K562 (cell line): Measurements from ENCODE around the gene ZNF169. TPM values are rescaled to one million over a fixed set of nuclear protein-coding genes. Genes with fewer than 3 reads are reported as not detected.
"Not testable (repeated sequence)": the region's sequence is repeated elsewhere in the genome, so short reads cannot be mapped to it uniquely, and the experiment has no call there.

Experiments used
- ATAC-seq: fragments of 200-7000 bp; cut with Tn5 transposase; 3 replicates; pipeline ENCODE4 v1.9.1; 2020; ENCODE audit warnings: moderate library complexity
- BruUV-seq: library from RNA; stranded (reverse); fragments of 400-500 nt; replicated peaks from 2 replicates; lab custom pipeline; 2021; lab: Mats Ljungman, UMichigan
- CTCF ChIA-PET: fragments of 300-600 bp; formaldehyde crosslinking; extraction: SDS; loops from one replicate; lab custom pipeline; 2021; ENCODE audit warnings: low intra/inter-chr PET ratio; lab: Yijun Ruan, JAX
- POLR2A ChIA-PET: fragments of 300-600, 350-650 bp; sonication (Branson Sonifier 250); formaldehyde crosslinking; extraction: SDS; loops from one replicate; lab custom pipeline; 2021; ENCODE audit warnings: antibody characterized with exemption, inconsistent platforms; lab: Yijun Ruan, JAX
- DNase-seq, 4 experiments: peaks; one replicate each; pipeline versions ENCODE4 v3.0.0 to v3.0.0-alpha.2; 2011 to 2018; ENCODE audit warnings: low spot score in 3 of 4, mixed read lengths in 3 of 4; ENCODE audit errors: extremely low read depth in 1 of 4
- FAIRE-seq: peaks from 2 replicates; lab custom pipeline; 2011; peaks lifted over from hg19 to GRCh38; lab: Jason Lieb, UNC
- H2AFZ ChIP-seq: 2 replicates; pipeline ENCODE4 v1.6.0; 2011; ENCODE audit warnings: low read depth, low read length, control low read depth, inconsistent platforms
- H3K27ac ChIP-seq: fragments of 200-600 bp; 3 replicates; pipeline ENCODE4 v1.8.0; 2011; ENCODE audit warnings: low read depth, mild to moderate bottlenecking, control low read depth, inconsistent platforms, low read length, moderate library complexity, mixed read lengths; ENCODE audit errors: extremely low read depth
- H3K27me3 ChIP-seq, 2 experiments: fragments of 300-600 bp in 1 of 2; 2 replicates in 1 of 2; 3 replicates in 1 of 2; pipeline versions ENCODE4 v1.6.0 to v1.8.0; 2011; ENCODE audit warnings: inconsistent platforms in 2 of 2, low read length in 2 of 2, mild to moderate bottlenecking in 1 of 2, mixed read lengths in 1 of 2, moderate library complexity in 1 of 2; ENCODE audit not compliant: control insufficient read depth in 2 of 2, insufficient read depth in 2 of 2
- H3K36me3 ChIP-seq: fragments of 300-600 bp; 3 replicates; pipeline ENCODE4 v1.8.0; 2011; ENCODE audit warnings: mild to moderate bottlenecking, low read length, inconsistent platforms; ENCODE audit not compliant: control insufficient read depth, insufficient read depth
- H3K4me1 ChIP-seq, 2 experiments: fragments of 200-600 bp in 1 of 2; replicated peaks in 1 of 2; 2 replicates in 1 of 2; 3 replicates in 1 of 2; pipeline versions ENCODE4 v1.5.1 to v1.8.0; 2011; ENCODE audit warnings: inconsistent platforms in 2 of 2, low read length in 2 of 2, mild to moderate bottlenecking in 1 of 2, mixed read lengths in 1 of 2, moderate library complexity in 1 of 2; ENCODE audit not compliant: control insufficient read depth in 2 of 2, insufficient read depth in 2 of 2
- H3K4me2 ChIP-seq: 2 replicates; pipeline ENCODE4 v1.6.1; 2011; ENCODE audit warnings: low read length, control low read depth, inconsistent platforms, mixed read lengths; ENCODE audit not compliant: insufficient read depth
- H3K4me3 ChIP-seq: fragments of 200-600 bp; sonication (generic), shearing (Covaris generic); 2 replicates; pipeline ENCODE4 v1.5.1; 2016; ENCODE audit warnings: control low read depth, inconsistent platforms
- H3K79me2 ChIP-seq: fragments of 200-600 bp; 3 replicates; pipeline ENCODE4 v1.8.0; 2011; ENCODE audit warnings: low read length, inconsistent platforms; ENCODE audit not compliant: control insufficient read depth, insufficient read depth
- H3K9ac ChIP-seq, 2 experiments: 2 replicates each; pipeline versions ENCODE4 v1.6.0 to v1.6.1; 2011; ENCODE audit warnings: low read depth in 2 of 2, low read length in 2 of 2, control low read depth in 1 of 2, inconsistent platforms in 1 of 2, mild to moderate bottlenecking in 1 of 2, mixed read lengths in 1 of 2; ENCODE audit not compliant: insufficient read depth in 1 of 2
- H3K9me1 ChIP-seq: one replicate; pipeline ENCODE4 v1.6.0; 2011; ENCODE audit warnings: inconsistent platforms, mild to moderate bottlenecking, low read length, moderate library complexity; ENCODE audit not compliant: control insufficient read depth, insufficient read depth
- H3K9me3 ChIP-seq: replicated peaks from 2 replicates; pipeline ENCODE4 v1.5.1; 2011; ENCODE audit warnings: low read depth, low read length, inconsistent platforms; ENCODE audit not compliant: control insufficient read depth, insufficient read depth
- H4K20me1 ChIP-seq: replicated peaks from 2 replicates; pipeline ENCODE4 v1.6.1; 2011; ENCODE audit warnings: low read length, inconsistent platforms, mixed read lengths; ENCODE audit not compliant: control insufficient read depth, insufficient read depth
- L3MBTL2 ChIP-seq: fragments of 450-650 bp; IDR thresholded peaks from 2 replicates; pipeline ENCODE4 v1.6.1; 2016; ENCODE audit warnings: mild to moderate bottlenecking, moderate library complexity
- WGBS: fragments of 100-300 bp; shearing (Covaris generic); methylation state at CpG from one replicate; pipeline ENCODE4 v1.1.6; 2016; ENCODE audit warnings: low coverage, mixed read lengths; ENCODE audit not compliant: insufficient coverage; ENCODE audit errors: missing lambda C conversion rate; 5-methylcytosine and 5-hydroxymethylcytosine counted together
- in situ Hi-C: fragments of 300-500 bp; cut with MboI; formaldehyde crosslinking; loops from 4 replicates; pipeline ENCODE4 v1.15.0; 2018; ENCODE audit warnings: inconsistent platforms, mixed read lengths
- intact Hi-C: fragments of 100-400 bp; cut with micrococcal nuclease; formaldehyde crosslinking; loops from 2 replicates; pipeline ENCODE4 v1.14.2; 2022
- polyA plus RNA-seq, 8 experiments: library from polyadenylated mRNA; depleted of rRNA in 4 of 8; stranded (reverse) in 5 of 8; unstranded in 3 of 8; fragments of >200 nt; fragmentation: Nextera tagmentation in 2 of 8; fragmentation: Illumina TruSeq in 1 of 8; extraction: Ambion mirVana in 2 of 8; extraction: Trizol in 1 of 8; gene quantifications; 2 replicates each; pipeline versions ENCODE4 v1.2.1 to v1.2.3, GENCODE V29; 2011 to 2014; ENCODE audit warnings: inconsistent platforms in 1 of 8, missing spikeins in 1 of 8
- total RNA-seq, 7 experiments: library from RNA; depleted of rRNA in 6 of 7; stranded (reverse); fragments of >200 nt in 6 of 7; fragmentation: Illumina TruSeq in 2 of 7; extraction: Trizol in 2 of 7; gene quantifications; 2 replicates each; pipeline versions ENCODE4 v1.2.1 to v1.2.3, GENCODE V29; 2011 to 2021; ENCODE audit warnings: low replicate concordance in 1 of 7
- TF ChIP-seq, protein P1 (sequence below): fragments of 450-650 bp; IDR thresholded peaks from 2 replicates; pipeline ENCODE4 v1.6.1; 2016

Gene ZNF169
- total and polyA plus RNA-seq, 9 of the 15 experiments (the other 6 are each of a cell fraction or from before 2014, with no cell fraction given) = 2.0 to 16.2 (median 5.6) TPM

DNA sequence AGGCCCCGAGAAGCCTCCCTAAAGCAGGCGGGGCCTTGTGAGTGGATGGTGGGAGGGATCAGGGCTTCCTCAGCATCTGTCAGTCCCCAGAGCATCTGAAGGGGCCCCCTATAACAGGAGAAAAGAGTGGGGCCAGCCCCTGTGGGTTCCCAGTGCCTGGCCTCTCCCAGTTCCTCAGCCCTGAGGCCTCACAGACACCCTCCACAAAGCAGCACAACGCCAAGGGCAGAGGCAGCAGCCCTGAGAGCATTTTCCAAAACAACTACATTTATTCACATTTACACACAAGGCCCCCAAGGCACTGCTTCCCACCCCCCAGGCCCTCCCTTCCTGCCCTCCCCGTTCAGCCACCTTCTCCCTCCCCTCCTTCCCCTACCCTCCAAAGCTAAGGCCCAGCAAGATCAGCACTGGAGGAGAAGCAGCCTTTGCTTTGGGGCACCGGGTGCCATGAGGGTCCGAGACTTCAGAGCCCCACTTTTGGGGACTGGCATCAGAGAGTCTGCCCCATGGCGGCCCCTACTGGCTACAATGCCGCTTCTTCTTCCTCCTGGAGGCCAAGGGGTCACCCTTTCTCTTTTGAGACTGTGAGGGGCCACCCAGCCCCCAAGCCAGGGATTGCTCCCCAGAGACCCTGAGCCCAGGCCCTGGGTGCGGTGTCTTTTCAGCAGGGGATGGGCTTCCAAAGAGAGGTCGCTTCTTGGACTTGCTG, 59.0 kb downstream of the ZNF169 start:
- CTCF ChIA-PET, intact Hi-C loops, H3K4me3 ChIP-seq, FAIRE-seq, H3K27ac ChIP-seq, in situ Hi-C loops, BruUV-seq, H3K9me3 ChIP-seq, H3K4me2 ChIP-seq, POLR2A ChIA-PET, DNase-seq, H3K9me1 ChIP-seq, H3K27me3 ChIP-seq, H3K36me3 ChIP-seq, H3K9ac ChIP-seq, H3K79me2 ChIP-seq, H4K20me1 ChIP-seq, H2AFZ ChIP-seq: not testable (repeated sequence)
- H3K4me1 ChIP-seq = peaks cover 0 to 11% of the 10 kb centered on the region in 2 experiments; a peak in 2 of 5 replicates
- WGBS = no CpG with 5 or more reads among the region's 10 CpGs
- peak; percentile 57; the same call in 2 of the 3 replicates for ATAC-seq

- peak overlapping the region in 1 of 2 experiments; percentile 35; a peak in 1 of 4 replicates for H3K9ac ChIP-seq
- H3K27me3 ChIP-seq, CTCF ChIA-PET, H3K4me3 ChIP-seq, intact Hi-C loops, H4K20me1 ChIP-seq, H3K79me2 ChIP-seq, H3K9me3 ChIP-seq, H3K9me1 ChIP-seq, H2AFZ ChIP-seq, H3K4me2 ChIP-seq, POLR2A ChIA-PET, BruUV-seq, in situ Hi-C loops, H3K36me3 ChIP-seq, H3K27ac ChIP-seq: not testable (repeated sequence)
- peaks cover 0 to 12% of the 10 kb centered on the region in 2 experiments; a peak in 2 of 5 replicates for H3K4me1 ChIP-seq
- FAIRE-seq = peak; percentile 91
- ATAC-seq = peak; percentile 61
- peak in 1 of 4 experiments; percentile 18 for DNase-seq
- TF ChIP-seq, protein P1, sequence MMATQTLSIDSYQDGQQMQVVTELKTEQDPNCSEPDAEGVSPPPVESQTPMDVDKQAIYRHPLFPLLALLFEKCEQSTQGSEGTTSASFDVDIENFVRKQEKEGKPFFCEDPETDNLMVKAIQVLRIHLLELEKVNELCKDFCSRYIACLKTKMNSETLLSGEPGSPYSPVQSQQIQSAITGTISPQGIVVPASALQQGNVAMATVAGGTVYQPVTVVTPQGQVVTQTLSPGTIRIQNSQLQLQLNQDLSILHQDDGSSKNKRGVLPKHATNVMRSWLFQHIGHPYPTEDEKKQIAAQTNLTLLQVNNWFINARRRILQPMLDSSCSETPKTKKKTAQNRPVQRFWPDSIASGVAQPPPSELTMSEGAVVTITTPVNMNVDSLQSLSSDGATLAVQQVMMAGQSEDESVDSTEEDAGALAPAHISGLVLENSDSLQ = peak; percentile 75
- TF ChIP-seq L3MBTL2 = 0 out of 2 replicates have a peak, but pooled peaks have one; percentile 13
- 13% methylated on average over 3 of the region's 9 CpGs for WGBS
Observed at GRCh38 chr9:94322342-94322940, 63.3 kb downstream of the ZNF169 start.
